Measurements from ENCODE around the gene RECK.
"Not testable (repeated sequence)": the region's sequence is repeated elsewhere in the genome, so short reads cannot be mapped to it uniquely, and the experiment has no call there.

RECK gene

DNA sequence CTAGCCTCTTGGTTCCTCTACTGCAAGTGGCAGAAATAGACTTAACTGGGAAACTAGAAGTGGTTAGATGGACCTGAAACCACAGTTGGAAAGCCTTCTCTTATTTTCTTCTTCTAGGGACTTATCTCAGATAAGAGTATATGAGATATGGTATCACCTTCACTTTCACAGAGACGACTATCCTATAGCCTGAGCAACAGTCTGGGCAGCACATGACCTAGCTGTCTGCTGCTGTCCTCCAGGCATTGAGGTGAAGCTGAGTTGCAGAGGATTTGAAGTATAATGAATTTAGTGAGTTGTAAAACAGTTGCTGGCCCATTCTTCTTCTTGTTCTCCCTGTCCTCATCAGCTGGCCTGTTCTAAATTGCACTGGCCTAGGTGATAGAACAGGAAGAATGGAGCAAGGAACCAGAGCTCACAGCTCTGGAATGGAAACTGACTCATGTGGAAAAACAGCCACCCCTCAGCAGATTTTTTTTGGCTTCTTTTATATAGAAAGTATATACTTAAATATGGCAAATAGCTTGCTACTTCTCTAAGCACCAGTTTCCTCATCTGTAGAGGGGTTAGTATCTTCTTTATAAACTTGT lies 27.8 kb downstream of the RECK start:
- no peak for DNase-seq (ENCODE audit: low read depth)
- H3K4me3 ChIP-seq (ENCODE audit: low read length), result no peak overlapping the region
- TF ChIP-seq CTCF (conservative IDR thresholded peaks at IDR 0.05; ENCODE audit: low read depth, low read length), result no peak

DNA sequence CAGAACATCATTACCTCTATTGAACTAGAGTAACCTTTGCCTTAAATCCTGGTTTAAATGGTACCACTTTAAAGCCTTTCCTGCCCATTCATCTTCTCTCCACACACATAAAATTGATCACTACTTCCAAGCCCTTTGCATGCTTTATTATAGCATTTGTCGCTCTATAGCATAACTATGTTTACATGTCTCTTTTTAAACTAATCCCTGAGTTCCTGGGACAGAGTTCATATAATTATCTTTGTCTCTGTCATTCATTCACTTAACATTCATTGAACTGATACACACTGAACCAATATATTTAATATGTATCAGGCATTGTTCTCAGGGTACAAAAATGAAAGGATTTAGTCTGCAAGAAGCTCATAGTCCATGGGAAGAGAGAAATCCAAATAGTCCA lies 37.3 kb downstream of the RECK start:
- no peak overlapping the region for H3K4me3 ChIP-seq (ENCODE audit: low read length)
- no peak for TF ChIP-seq CTCF (conservative IDR thresholded peaks at IDR 0.05; ENCODE audit: low read depth, low read length)
- DNase-seq (ENCODE audit: low read depth), result no peak

DNA sequence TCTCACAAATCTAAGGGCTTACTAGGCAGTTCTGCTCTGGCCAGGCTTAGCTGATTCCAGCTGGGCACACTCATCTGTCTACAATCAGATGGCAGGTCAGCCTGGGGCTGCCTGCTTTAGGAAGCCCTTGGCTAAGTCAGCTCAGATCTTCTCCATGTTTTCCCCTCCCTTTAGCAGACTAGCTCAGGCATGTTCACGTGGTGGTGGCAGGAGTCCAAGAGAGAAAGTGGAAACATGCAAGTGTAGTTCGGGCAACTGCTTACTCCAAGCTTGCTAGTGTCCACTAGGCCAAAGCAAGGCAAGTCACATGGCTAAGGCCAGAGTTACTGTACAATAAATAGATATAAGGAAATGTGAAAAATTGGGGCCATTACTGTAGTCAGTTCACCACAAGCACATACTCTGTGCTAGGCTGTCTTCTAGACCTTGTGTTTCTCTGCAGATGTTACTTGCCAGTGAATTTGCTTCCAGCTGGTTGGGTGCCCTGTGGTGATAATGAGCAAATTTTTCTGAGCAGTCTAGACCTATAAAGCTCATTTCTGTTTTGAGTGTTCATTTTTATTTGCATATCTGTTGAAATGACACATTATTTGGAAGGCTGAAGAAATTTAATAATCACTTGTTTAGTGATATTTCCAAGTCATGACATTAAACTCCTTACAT lies 38.3 kb downstream of the RECK start:
- DNase-seq (ENCODE audit: low read depth), result peak; percentile 83
- no peak overlapping the region for H3K4me3 ChIP-seq (ENCODE audit: low read length)
- TF ChIP-seq CTCF (conservative IDR thresholded peaks at IDR 0.05; ENCODE audit: low read depth, low read length), result no peak

DNA sequence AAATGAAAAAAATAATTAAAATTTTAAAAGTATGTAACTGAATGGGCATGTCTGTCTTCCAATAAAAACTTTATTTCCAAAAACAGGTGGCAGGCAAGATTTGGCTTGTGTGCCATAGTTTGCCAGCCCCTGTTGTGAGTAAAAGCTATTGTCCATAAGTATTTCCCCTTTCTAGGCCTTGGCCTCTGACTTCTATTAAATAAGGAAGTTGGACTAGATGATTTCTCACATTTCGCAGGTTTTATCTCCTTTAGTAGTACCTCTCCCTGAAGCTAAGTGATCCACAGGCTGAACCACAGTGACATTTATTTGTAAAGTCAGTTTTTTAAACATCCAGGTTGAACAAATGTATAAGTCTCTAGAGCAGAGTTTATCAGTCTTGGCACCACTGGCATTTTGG lies 41.3 kb downstream of the RECK start:
- TF ChIP-seq CTCF (conservative IDR thresholded peaks at IDR 0.05; ENCODE audit: low read depth, low read length), result no peak
- DNase-seq (ENCODE audit: low read depth), result no peak
- H3K4me3 ChIP-seq (ENCODE audit: low read length), result no peak overlapping the region

DNA sequence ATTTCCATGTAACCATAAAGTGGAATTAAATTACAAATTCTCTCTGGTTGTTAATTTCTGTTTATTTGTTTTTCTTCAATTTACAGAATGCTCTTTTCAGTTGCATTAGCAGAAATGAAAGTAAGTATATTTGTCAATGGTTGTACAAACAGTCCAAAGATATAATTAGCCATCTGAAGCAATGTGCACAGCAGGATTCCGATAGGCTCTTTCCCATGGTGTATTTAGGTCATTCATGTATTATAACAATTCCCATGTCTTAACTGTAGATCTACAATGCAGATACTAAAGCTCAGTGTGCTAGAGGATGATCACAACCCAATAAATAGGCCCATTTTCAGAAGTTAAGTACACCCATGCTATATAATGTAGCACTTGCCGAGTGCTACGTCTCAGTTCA lies 43.8 kb downstream of the RECK start:
- no peak for TF ChIP-seq CTCF (conservative IDR thresholded peaks at IDR 0.05; ENCODE audit: low read depth, low read length)
- no peak for DNase-seq (ENCODE audit: low read depth)
- no peak overlapping the region for H3K4me3 ChIP-seq (ENCODE audit: low read length)

DNA sequence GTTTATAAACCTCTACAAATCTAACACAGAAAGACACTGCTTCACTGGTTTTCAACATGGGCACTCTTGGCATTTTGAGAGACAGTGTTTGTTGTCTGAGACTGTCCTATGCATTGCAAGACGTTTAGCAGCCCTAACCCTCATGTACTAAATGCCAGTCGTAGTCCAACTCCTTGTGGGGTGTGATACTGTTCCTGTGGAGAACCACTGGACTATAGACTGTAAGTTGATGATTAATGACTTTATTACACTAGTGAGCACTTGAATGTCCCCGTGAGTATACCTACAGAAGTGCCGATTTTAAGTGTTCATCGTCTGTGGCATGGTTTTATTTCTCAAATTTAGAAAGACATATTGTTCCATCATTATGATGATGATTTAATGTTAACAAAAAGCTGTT lies 46.2 kb downstream of the RECK start:
- no peak for TF ChIP-seq CTCF (conservative IDR thresholded peaks at IDR 0.05; ENCODE audit: low read depth, low read length)
- DNase-seq (ENCODE audit: low read depth), result no peak

DNA sequence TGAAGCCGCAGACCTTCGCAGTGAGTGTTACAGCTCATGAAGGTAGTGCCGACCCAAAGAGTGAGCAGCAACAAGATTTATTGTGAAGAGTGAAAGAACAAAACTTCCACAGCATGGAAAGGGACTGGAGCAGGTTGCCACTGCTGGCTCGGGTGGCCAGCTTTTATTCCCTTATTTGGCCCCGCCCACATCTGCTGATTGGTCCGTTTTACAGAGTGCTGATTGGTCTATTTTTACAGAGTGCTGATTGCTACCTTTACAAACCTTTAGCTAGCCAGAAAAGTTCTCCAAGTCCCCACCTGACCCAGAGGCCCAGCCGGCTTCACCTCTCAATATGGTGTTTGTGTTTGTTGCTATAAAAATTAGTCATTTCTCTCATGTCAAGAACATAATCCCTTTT lies 49.7 kb downstream of the RECK start:
- no peak for TF ChIP-seq CTCF (conservative IDR thresholded peaks at IDR 0.05; ENCODE audit: low read depth, low read length)
- no peak overlapping the region for H3K4me3 ChIP-seq (ENCODE audit: low read length)
- DNase-seq (ENCODE audit: low read depth), result no peak

More for the DNA sequence above, 46.2 kb downstream of the RECK start:
- no peak overlapping the region for H3K4me3 ChIP-seq (ENCODE audit: low read length)

- not testable (repeated sequence) for DNase-seq (ENCODE audit: low read depth); H3K4me3 ChIP-seq (ENCODE audit: low read length)
Observed at GRCh38 chr9:36087054-36087453, 50.3 kb downstream of the RECK start.
